Gastroesophageal sphincter (tissue), 4 donors: ENCODE results near the gene EXOC4. TPM values are rescaled to one million over a fixed set of nuclear protein-coding genes. Genes with fewer than 3 reads are reported as not detected.

Experiments used
- ATAC-seq: fragments of 150-250 bp; one replicate; pipeline ENCODE4 v1.9.1; 2016; ENCODE audit warnings: mild to moderate bottlenecking, moderate library complexity
- H3K27ac ChIP-seq, 4 donors: fragments of 200-600 bp; sonication (generic) in 3 of 4; 1 replicate in 3 of 4; 2 replicates in 1 of 4; pipeline ENCODE4 v1.5.1; 2016 to 2019
- H3K27me3 ChIP-seq: fragments of 200-600 bp; sonication (generic); one replicate; pipeline ENCODE4 v1.5.1; 2019
- H3K36me3 ChIP-seq, 2 donors: fragments of 200-600 bp; sonication (generic); one replicate each; pipeline ENCODE4 v1.5.1; 2019; ENCODE audit warnings: control low read depth in 1 of 2
- H3K4me1 ChIP-seq, 3 donors: fragments of 200-600 bp; sonication (generic); 1 replicate in 2 of 3; 2 replicates in 1 of 3; pipeline ENCODE4 v1.5.1; 2016 to 2019; ENCODE audit warnings: control low read depth in 2 of 3
- H3K4me3 ChIP-seq, 2 donors: fragments of 200-600 bp; sonication (generic); one replicate each; pipeline ENCODE4 v1.5.1; 2019; ENCODE audit warnings: mild to moderate bottlenecking in 1 of 2, moderate library complexity in 1 of 2
- H3K9me3 ChIP-seq, 3 donors: fragments of 200-600 bp; sonication (generic); one replicate each; pipeline ENCODE4 v1.5.1; 2017 to 2019; ENCODE audit warnings: control low read depth in 2 of 3
- EP300 ChIP-seq: sonication (generic); formaldehyde crosslinking; IDR thresholded peaks from one replicate; pipeline ENCODE4 v1.6.1; 2017; ENCODE audit warnings: antibody characterized with exemption, mild to moderate bottlenecking
- POLR2A ChIP-seq, 2 donors: fragments of 450-650 bp; IDR thresholded peaks; one replicate each; pipeline ENCODE4 v1.6.1; 2017; ENCODE audit warnings: antibody characterized with exemption in 2 of 2, mild to moderate bottlenecking in 2 of 2, moderate library complexity in 1 of 2
- POLR2AphosphoS5 ChIP-seq: sonication (generic); formaldehyde crosslinking; IDR thresholded peaks from one replicate; pipeline ENCODE4 v1.6.1; 2017; ENCODE audit warnings: antibody characterized with exemption
- WGBS, 2 donors: methylation state at CpG; one replicate each; pipeline ENCODE4 v1.1.5; 2018; ENCODE audit warnings: low coverage in 1 of 2; 5-methylcytosine and 5-hydroxymethylcytosine counted together
- total RNA-seq, 4 donors: library from RNA; depleted of rRNA; stranded (reverse); fragments of >200 nt; gene quantifications; one replicate each; pipeline ENCODE4 v1.1.0, GENCODE V29; 2016
- TF ChIP-seq, protein P1 (sequence below), 4 experiments: fragments of 200-600 bp in 2 of 4; fragments of 450-650 bp in 2 of 4; sonication (generic) in 1 of 4; IDR thresholded peaks; one replicate each; pipeline ENCODE4 v1.5.1; 2017 to 2019; ENCODE audit warnings: antibody characterized with exemption in 4 of 4, mild to moderate bottlenecking in 2 of 4, moderate library complexity in 2 of 4

The EXOC4 gene
- total RNA-seq, 4 donors from 2014 or later = 46.3 to 85.8 (median 51.9) TPM

DNA sequence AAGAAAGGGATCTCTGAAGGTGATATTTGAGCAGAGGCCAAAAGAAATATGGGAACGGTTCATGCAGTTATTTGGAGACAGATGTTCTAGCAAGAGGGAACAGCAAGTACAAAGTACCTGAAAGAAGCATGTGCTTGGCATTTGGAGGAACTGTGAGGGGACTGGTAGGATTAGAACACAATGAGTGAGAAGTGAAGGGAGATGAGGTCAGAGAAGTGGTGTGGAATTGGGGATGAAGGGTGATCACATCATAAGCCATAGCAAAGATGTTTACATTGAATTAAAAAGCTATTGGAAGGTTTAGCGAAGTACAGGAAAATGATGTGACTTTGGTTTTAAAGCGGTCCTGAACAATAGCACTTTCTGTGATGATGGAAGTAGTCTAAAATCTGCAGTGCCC, 471.8 kb downstream of the EXOC4 start:
- ATAC-seq = no peak
- no peaks in the 10 kb centered on the region for H3K9me3 ChIP-seq
- H3K4me3 ChIP-seq = no peak overlapping the region
- TF ChIP-seq POLR2AphosphoS5 = no peak
- TF ChIP-seq EP300 = no peak
- TF ChIP-seq, protein P1, sequence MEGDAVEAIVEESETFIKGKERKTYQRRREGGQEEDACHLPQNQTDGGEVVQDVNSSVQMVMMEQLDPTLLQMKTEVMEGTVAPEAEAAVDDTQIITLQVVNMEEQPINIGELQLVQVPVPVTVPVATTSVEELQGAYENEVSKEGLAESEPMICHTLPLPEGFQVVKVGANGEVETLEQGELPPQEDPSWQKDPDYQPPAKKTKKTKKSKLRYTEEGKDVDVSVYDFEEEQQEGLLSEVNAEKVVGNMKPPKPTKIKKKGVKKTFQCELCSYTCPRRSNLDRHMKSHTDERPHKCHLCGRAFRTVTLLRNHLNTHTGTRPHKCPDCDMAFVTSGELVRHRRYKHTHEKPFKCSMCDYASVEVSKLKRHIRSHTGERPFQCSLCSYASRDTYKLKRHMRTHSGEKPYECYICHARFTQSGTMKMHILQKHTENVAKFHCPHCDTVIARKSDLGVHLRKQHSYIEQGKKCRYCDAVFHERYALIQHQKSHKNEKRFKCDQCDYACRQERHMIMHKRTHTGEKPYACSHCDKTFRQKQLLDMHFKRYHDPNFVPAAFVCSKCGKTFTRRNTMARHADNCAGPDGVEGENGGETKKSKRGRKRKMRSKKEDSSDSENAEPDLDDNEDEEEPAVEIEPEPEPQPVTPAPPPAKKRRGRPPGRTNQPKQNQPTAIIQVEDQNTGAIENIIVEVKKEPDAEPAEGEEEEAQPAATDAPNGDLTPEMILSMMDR (IDR thresholded peaks at IDR 0.05) = no peak
- TF ChIP-seq POLR2A (IDR thresholded peaks at IDR 0.05) = no peak
- H3K36me3 ChIP-seq = no peaks in the 10 kb centered on the region
- H3K4me1 ChIP-seq = no peaks in the 10 kb centered on the region
- WGBS, 2 donors = 87 to 90% methylated on average over 3 of the region's 3 CpGs
- no peaks in the 10 kb centered on the region for H3K27me3 ChIP-seq
- H3K27ac ChIP-seq = no peak overlapping the region

DNA sequence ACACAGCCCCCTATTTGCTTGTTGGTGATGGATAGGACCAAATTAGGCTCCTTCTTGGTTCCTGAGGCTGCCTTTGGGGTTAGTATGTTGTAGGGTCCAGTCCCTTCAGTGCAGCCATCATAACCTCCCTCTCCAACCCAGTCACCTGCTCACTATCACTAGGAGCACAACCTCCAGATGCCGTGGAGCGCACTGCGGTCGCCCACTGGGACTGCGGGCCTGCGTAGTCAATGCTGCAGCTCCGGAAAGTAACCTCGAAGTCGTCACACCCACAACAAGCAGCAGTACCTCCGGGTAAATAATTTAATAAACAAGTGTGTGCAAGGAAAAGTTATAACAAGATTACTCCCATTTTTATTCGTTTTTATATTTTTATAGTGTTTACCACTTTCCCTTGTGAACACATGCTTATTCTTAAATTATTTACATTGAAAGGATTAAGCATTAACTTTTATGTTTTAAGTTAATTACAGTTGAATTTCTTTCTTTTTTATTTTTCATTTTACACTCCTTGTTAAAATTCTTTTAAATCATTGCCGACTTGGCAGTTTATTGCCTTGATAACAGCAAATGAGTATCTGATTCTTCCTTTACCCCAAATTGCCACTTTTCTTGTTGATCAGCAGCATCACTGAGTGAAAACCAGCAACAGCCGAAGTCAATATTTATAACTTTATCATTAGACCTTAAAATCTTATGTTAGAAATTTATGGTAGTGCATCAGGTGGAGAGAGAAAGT, 474.8 kb downstream of the EXOC4 start:
- no peak overlapping the region for H3K27ac ChIP-seq
- no peak overlapping the region for H3K4me3 ChIP-seq
- no peak for ATAC-seq
- 88 to 92% methylated on average over 8 to 13 of the region's 13 CpGs for WGBS, 2 donors
- no peaks in the 10 kb centered on the region for H3K4me1 ChIP-seq
- H3K9me3 ChIP-seq = no peaks in the 10 kb centered on the region
- H3K27me3 ChIP-seq = no peaks in the 10 kb centered on the region
- no peaks in the 10 kb centered on the region for H3K36me3 ChIP-seq
- TF ChIP-seq, protein P1 (IDR thresholded peaks at IDR 0.05) = no peak
- TF ChIP-seq POLR2AphosphoS5 (no peak), POLR2A (IDR thresholded peaks at IDR 0.05) (no peak), EP300 (no peak)

DNA sequence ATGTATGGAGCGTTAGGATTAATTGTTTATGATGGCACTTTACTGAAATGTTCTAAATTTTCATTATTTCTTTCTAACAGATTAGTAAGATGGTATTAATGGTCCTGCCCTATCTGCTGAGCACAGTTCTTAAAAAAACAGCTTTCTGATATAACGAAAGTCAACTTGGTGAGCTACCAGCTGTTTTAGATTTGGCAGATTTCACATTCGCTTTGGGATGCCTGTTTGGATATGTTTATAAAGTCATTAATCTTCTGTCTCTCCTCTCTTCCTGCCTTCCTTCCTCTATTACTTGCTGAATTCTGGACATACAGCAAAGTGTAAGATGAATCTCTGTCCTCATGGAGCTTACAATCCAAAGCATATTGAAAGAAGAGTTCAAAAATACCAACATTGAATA, 477.5 kb downstream of the EXOC4 start:
- no peak for TF ChIP-seq EP300
- TF ChIP-seq, protein P1 (IDR thresholded peaks at IDR 0.05) = no peak
- no peak for TF ChIP-seq POLR2A (IDR thresholded peaks at IDR 0.05)
- no peak for TF ChIP-seq POLR2AphosphoS5
- WGBS, 2 donors = 72 to 76% methylated on average over 3 of the region's 3 CpGs
- Histone ChIP-seq H3K36me3 (no peaks in the 10 kb centered on the region), H3K4me3 (no peak overlapping the region), H3K4me1 (no peaks in the 10 kb centered on the region), H3K27me3 (no peaks in the 10 kb centered on the region), H3K27ac (no peak overlapping the region), H3K9me3 (no peaks in the 10 kb centered on the region)
- ATAC-seq = no peak

DNA sequence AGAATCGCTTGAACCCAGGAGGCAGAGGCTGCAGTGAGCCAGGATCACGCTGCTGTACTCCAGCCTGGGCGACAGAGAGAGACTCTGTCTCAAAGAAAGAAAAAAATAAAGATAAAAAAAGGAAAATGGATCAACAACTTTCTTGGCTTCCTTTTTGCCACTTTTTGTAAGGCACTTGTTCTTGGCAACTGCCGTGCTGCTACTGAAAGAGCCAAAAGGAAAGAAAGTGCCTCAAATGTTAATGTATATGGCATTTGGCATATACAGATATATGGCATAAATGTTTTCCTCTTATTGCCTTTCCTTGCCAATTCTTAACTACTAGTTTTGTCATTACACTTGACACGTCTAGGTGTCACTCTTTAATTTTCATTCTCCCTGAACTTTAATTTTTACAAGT, 480.5 kb downstream of the EXOC4 start:
- Histone ChIP-seq H3K9me3 (no peaks in the 10 kb centered on the region), H3K36me3 (no peaks in the 10 kb centered on the region), H3K4me1 (no peaks in the 10 kb centered on the region), H3K27ac (no peak overlapping the region), H3K4me3 (no peak overlapping the region), H3K27me3 (no peaks in the 10 kb centered on the region)
- 94 to 99% methylated on average over 5 of the region's 5 CpGs for WGBS, 2 donors
- TF ChIP-seq EP300 (no peak), POLR2A (IDR thresholded peaks at IDR 0.05) (no peak), POLR2AphosphoS5 (no peak)
- TF ChIP-seq, protein P1 (IDR thresholded peaks at IDR 0.05) = no peak
- ATAC-seq = no peak

DNA sequence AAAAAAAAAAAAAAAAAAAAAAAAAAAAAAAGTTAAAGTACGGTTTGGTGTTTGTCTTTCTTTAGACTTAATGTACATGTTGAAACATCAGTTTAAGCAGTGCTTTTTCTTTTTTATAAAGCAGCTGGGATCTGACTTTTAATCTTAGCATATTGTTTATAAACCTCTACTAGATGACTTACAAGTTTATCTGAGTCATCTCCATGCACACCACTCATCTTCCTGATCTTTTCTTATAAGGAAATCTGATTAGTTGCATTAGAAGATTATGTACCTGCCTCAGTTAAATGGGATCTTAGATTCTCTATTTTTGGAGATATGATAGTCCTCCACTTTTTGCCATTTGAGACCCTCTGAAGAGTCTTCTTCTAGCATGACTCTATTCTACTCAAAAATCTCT, 482.3 kb downstream of the EXOC4 start:
- no peaks in the 10 kb centered on the region for H3K36me3 ChIP-seq
- ATAC-seq = no peak
- 43 to 100% methylated on average over 1 of the region's 1 CpG for WGBS, 2 donors
- no peak overlapping the region for H3K27ac ChIP-seq
- H3K9me3 ChIP-seq = no peaks in the 10 kb centered on the region
- TF ChIP-seq POLR2A (IDR thresholded peaks at IDR 0.05) (no peak), POLR2AphosphoS5 (no peak), EP300 (no peak)
- TF ChIP-seq, protein P1 (IDR thresholded peaks at IDR 0.05) = no peak
- H3K4me3 ChIP-seq = no peak overlapping the region
- no peaks in the 10 kb centered on the region for H3K27me3 ChIP-seq
- no peaks in the 10 kb centered on the region for H3K4me1 ChIP-seq
